Body of pancreas (tissue), 4 donors: ENCODE results near the gene UNC93B1. TPM values are rescaled to one million over a fixed set of nuclear protein-coding genes. Genes with fewer than 3 reads are reported as not detected.

Experiments
- ATAC-seq: fragments of 150-250 bp; one replicate; pipeline ENCODE4 v1.9.1; 2016
- DNase-seq, 4 donors: peaks; one replicate each; pipeline ENCODE4 v3.0.0-alpha.2; 2019
- H3K27ac ChIP-seq, 4 donors: fragments of 200-600 bp; sonication (generic); 1 replicate in 3 of 4; 2 replicates in 1 of 4; pipeline versions ENCODE4 v1.5.1 to v1.6.1; 2016 to 2019; ENCODE audit warnings: mild to moderate bottlenecking in 1 of 4, mixed read lengths in 1 of 4, moderate library complexity in 1 of 4
- H3K27me3 ChIP-seq, 2 donors: fragments of 200-600 bp; sonication (generic); one replicate each; pipeline ENCODE4 v1.6.0; 2016; ENCODE audit warnings: mild to moderate bottlenecking in 1 of 2
- H3K36me3 ChIP-seq, 2 donors: fragments of 200-600 bp; sonication (generic); replicated peaks in 1 of 2; 2 replicates each; pipeline ENCODE4 v1.5.1; 2016; ENCODE audit warnings: low read depth in 2 of 2; ENCODE audit not compliant: insufficient read depth in 1 of 2
- H3K4me1 ChIP-seq: fragments of 200-600 bp; sonication (generic); one replicate; pipeline ENCODE4 v1.6.0; 2016
- H3K4me3 ChIP-seq, 2 donors: fragments of 200-600 bp; sonication (generic); 1 replicate in 1 of 2; 2 replicates in 1 of 2; pipeline ENCODE4 v1.5.1; 2016 to 2019
- H3K9me3 ChIP-seq, 3 donors: fragments of 200-600 bp; sonication (generic); 1 replicate in 2 of 3; 2 replicates in 1 of 3; pipeline ENCODE4 v1.5.1; 2016
- CTCF ChIP-seq, 7 experiments: fragments of 450-650 bp in 4 of 7; fragments of 200-600 bp in 3 of 7; sonication (generic) in 3 of 7; IDR thresholded peaks; one replicate each; pipeline ENCODE4 v1.5.1; 2016 to 2019; ENCODE audit warnings: antibody characterized with exemption in 7 of 7
- POLR2A ChIP-seq, 3 donors: fragments of 450-650 bp; IDR thresholded peaks; one replicate each; pipeline ENCODE4 v1.6.1; 2016; ENCODE audit warnings: antibody characterized with exemption in 3 of 3, mild to moderate bottlenecking in 2 of 3
- WGBS, 2 donors: methylation state at CpG; one replicate each; pipeline ENCODE4 v1.1.5; 2017; 5-methylcytosine and 5-hydroxymethylcytosine counted together
- intact Hi-C: fragments of 100-400 bp; cut with DNase I; formaldehyde crosslinking; loops from one replicate; pipeline ENCODE4 v1.15.1; 2023
- total RNA-seq, 2 donors: library from RNA; depleted of rRNA; stranded (reverse); fragments of >200 nt; gene quantifications; one replicate each; pipeline ENCODE4 v1.1.0, GENCODE V29; 2016

Gene UNC93B1
- total RNA-seq, 2 donors from 2014 or later = 33.9 to 40.5 TPM

GRCh38 chr11:68036717-68037239 is 32.9 kb upstream of the UNC93B1 start:
- Histone ChIP-seq H3K4me1 (peaks cover 74% of the 10 kb centered on the region), H3K9me3 (no peaks in the 10 kb centered on the region), H3K36me3 (no peaks in the 10 kb centered on the region), H3K27ac (peak overlapping the region; percentile 86 to 96 (median 96)), H3K27me3 (no peaks in the 10 kb centered on the region), H3K4me3 (no peak overlapping the region)
- no peak for ATAC-seq
- DNase-seq = peak in 3 of 4 donors; percentile 71 to 80 (median 73)
- no peak for TF ChIP-seq CTCF (IDR thresholded peaks at IDR 0.05)
- no peak for TF ChIP-seq POLR2A (IDR thresholded peaks at IDR 0.05)
- 45 to 73% methylated on average over 5 to 14 of the region's 14 CpGs for WGBS, 2 donors
- intact Hi-C loops = no loop called here

- no peak for TF ChIP-seq CTCF (IDR thresholded peaks at IDR 0.05)
- TF ChIP-seq POLR2A (IDR thresholded peaks at IDR 0.05) = no peak
- peaks cover 74% of the 10 kb centered on the region for H3K4me1 ChIP-seq
- no peak overlapping the region for H3K4me3 ChIP-seq
- ATAC-seq (no peak), DNase-seq (peak in 1 of 4 donors; percentile 56)
- no peaks in the 10 kb centered on the region for H3K27me3 ChIP-seq
- peak overlapping the region; percentile 86 to 96 (median 96) for H3K27ac ChIP-seq
- no peaks in the 10 kb centered on the region for H3K36me3 ChIP-seq
- 73 to 85% methylated on average over 3 to 27 of the region's 27 CpGs for WGBS, 2 donors
- no peaks in the 10 kb centered on the region for H3K9me3 ChIP-seq
- intact Hi-C loops = no loop called here
Measured at GRCh38 chr11:68036141-68036716, 32.3 kb upstream of the UNC93B1 start.

- peak overlapping the region in 2 of 4 donors; percentile 96 for H3K27ac ChIP-seq
- ATAC-seq = no peak
- H3K36me3 ChIP-seq = no peaks in the 10 kb centered on the region
- TF ChIP-seq CTCF (IDR thresholded peaks at IDR 0.05) = no peak
- TF ChIP-seq POLR2A (IDR thresholded peaks at IDR 0.05) = no peak
- H3K4me1 ChIP-seq = peaks cover 68% of the 10 kb centered on the region
- H3K27me3 ChIP-seq = no peaks in the 10 kb centered on the region
- intact Hi-C loops = no loop called here
- 84 to 92% methylated on average over 13 of the region's 13 CpGs for WGBS, 2 donors
- DNase-seq = no peak
- H3K4me3 ChIP-seq = no peak overlapping the region
- no peaks in the 10 kb centered on the region for H3K9me3 ChIP-seq
Measured at GRCh38 chr11:68035266-68035876, 31.5 kb upstream of the UNC93B1 start.

GRCh38 chr11:68033708-68034045 is 29.8 kb upstream of the UNC93B1 start:
- peak overlapping the region; percentile 27 to 66 (median 56) for H3K27ac ChIP-seq
- ATAC-seq (no peak), DNase-seq (peak; percentile 54 to 87 (median 64))
- 57 to 100% methylated on average over 2 to 12 of the region's 12 CpGs for WGBS, 2 donors
- H3K4me3 ChIP-seq = no peak overlapping the region
- TF ChIP-seq POLR2A (IDR thresholded peaks at IDR 0.05) (no peak), CTCF (IDR thresholded peaks at IDR 0.05) (no peak)
- peaks cover 60% of the 10 kb centered on the region for H3K4me1 ChIP-seq
- no peaks in the 10 kb centered on the region for H3K27me3 ChIP-seq
- intact Hi-C loops = no loop called here
- H3K36me3 ChIP-seq = no peaks in the 10 kb centered on the region
- H3K9me3 ChIP-seq = no peaks in the 10 kb centered on the region
